ENCODE measurements around the gene NLRP3.
"Not testable (repeated sequence)": the region's sequence is repeated elsewhere in the genome, so short reads cannot be mapped to it uniquely, and the experiment has no call there.

NLRP3 gene

DNA sequence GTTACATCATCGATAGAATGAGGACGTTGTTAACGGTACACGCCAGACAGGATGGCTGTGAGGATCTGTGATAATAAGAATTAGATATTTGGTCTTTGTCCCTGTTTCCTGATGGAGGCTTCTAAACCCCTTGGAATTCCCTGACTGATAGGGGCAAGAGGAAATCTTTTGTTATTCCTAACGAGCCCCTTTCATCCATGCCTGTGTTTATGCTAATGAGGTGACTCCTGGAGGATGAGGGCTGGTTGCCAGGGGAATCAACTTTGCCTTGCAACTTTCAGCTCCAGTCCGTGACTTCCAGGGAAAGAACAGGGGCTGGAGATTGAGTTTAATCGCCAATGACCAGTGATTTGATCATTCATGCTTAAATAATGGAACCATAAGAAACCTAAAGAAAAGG, 39.3 kb upstream of the NLRP3 start:
- peaks cover 28% of the 10 kb centered on the region for H3K4me1 ChIP-seq (ENCODE audit: control insufficient read depth, insufficient read depth, low read length)
- H3K9me3 ChIP-seq (ENCODE audit: control insufficient read depth, insufficient read depth, low read length): no peaks in the 10 kb centered on the region
- no peaks in the 10 kb centered on the region for H3K27me3 ChIP-seq (ENCODE audit: control insufficient read depth, insufficient read depth, low read length)
- no peaks in the 10 kb centered on the region for H3K36me3 ChIP-seq (ENCODE audit: control insufficient read depth, insufficient read depth, low read length)
- peak overlapping the region; percentile 47 for H3K4me3 ChIP-seq (ENCODE audit: low read depth, low read length)
- no peak overlapping the region for H3K9ac ChIP-seq (ENCODE audit: low read depth, low read length)

- Histone ChIP-seq H3K4me1 (ENCODE audit: control insufficient read depth, insufficient read depth, low read length) (peaks cover 28% of the 10 kb centered on the region), H3K4me3 (ENCODE audit: low read depth, low read length) (peak overlapping the region; percentile 47)
- not testable (repeated sequence) for H3K9ac ChIP-seq (ENCODE audit: low read depth, low read length); H3K9me3 ChIP-seq (ENCODE audit: control insufficient read depth, insufficient read depth, low read length); H3K36me3 ChIP-seq (ENCODE audit: control insufficient read depth, insufficient read depth, low read length); H3K27me3 ChIP-seq (ENCODE audit: control insufficient read depth, insufficient read depth, low read length)
Observed at GRCh38 chr1:247377656-247378055, 38.3 kb upstream of the NLRP3 start.

DNA sequence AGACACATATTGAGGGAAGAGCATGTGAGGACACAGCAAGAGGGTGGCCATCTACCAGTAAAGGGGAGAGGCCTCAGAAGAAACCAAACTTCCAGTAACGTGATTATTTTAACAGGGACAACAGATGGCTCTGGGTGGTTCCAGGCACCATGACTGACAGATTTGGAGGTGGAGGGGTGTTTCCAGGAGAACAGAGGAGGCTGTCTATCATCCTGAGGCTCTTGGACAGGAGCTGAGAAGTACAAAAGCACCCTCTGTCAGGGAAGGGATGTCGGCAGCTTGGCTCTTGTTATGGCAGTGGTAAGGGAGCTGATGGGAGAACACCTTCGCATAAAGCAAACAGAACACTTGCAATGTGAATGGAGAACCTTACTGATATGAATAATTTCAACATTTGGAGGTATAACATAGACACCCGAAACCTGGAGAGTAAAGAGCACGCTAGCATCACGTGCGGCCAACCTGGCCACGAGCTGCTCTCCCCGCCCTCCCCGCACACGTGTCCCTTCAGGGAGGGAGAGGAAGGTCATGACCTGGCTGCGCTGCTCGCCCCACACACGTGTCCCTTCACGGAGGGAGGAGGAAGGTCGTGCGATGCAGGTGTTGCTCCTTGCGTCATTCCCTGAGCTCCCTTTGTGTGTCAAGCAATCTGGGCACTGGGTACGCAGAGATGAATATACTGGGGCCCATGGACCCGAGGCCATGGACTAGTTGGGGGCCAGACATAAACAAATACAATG, 37.5 kb upstream of the NLRP3 start:
- Histone ChIP-seq H3K4me3 (ENCODE audit: low read depth, low read length) (no peak overlapping the region), H3K36me3 (ENCODE audit: control insufficient read depth, insufficient read depth, low read length) (no peaks in the 10 kb centered on the region), H3K4me1 (ENCODE audit: control insufficient read depth, insufficient read depth, low read length) (peaks cover 28% of the 10 kb centered on the region)

GRCh38 chr1:247385283-247385682, 30.7 kb upstream of the NLRP3 start:
- H3K9me3 ChIP-seq (ENCODE audit: control insufficient read depth, insufficient read depth, low read length): no peaks in the 10 kb centered on the region
- no peaks in the 10 kb centered on the region for H3K4me1 ChIP-seq (ENCODE audit: control insufficient read depth, insufficient read depth, low read length)
- H3K4me3 ChIP-seq (ENCODE audit: low read depth, low read length): no peak overlapping the region
- peaks cover 3% of the 10 kb centered on the region for H3K27me3 ChIP-seq (ENCODE audit: control insufficient read depth, insufficient read depth, low read length)
- no peaks in the 10 kb centered on the region for H3K36me3 ChIP-seq (ENCODE audit: control insufficient read depth, insufficient read depth, low read length)
- no peak overlapping the region for H3K9ac ChIP-seq (ENCODE audit: low read depth, low read length)

More for the DNA sequence above, 37.5 kb upstream of the NLRP3 start:
- Histone ChIP-seq H3K9me3 (ENCODE audit: control insufficient read depth, insufficient read depth, low read length) (no peaks in the 10 kb centered on the region), H3K9ac (ENCODE audit: low read depth, low read length) (no peak overlapping the region), H3K27me3 (ENCODE audit: control insufficient read depth, insufficient read depth, low read length) (no peaks in the 10 kb centered on the region)

DNA sequence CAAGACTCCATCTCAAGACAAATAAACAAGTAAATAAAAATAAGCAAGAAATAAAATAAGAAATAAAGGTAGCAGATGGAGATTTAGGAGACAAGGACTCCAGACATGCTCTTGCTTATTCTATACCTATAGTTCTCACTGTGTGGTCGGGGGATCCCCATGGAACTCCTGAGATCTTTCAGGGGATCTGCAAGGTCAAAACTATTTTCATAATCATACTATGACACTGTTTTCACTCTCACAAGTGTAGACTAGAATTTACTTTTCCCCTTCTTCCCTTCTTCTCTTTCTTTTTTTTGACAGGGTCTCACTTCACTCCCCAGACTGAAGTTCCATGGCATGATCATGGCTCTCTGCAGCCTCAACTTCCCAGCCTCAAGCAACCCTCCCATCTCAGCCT, 29.8 kb upstream of the NLRP3 start:
- Histone ChIP-seq H3K27me3 (ENCODE audit: control insufficient read depth, insufficient read depth, low read length) (peaks cover 3% of the 10 kb centered on the region), H3K4me1 (ENCODE audit: control insufficient read depth, insufficient read depth, low read length) (no peaks in the 10 kb centered on the region), H3K4me3 (ENCODE audit: low read depth, low read length) (no peak overlapping the region), H3K9ac (ENCODE audit: low read depth, low read length) (no peak overlapping the region), H3K9me3 (ENCODE audit: control insufficient read depth, insufficient read depth, low read length) (no peaks in the 10 kb centered on the region), H3K36me3 (ENCODE audit: control insufficient read depth, insufficient read depth, low read length) (no peaks in the 10 kb centered on the region)

DNA sequence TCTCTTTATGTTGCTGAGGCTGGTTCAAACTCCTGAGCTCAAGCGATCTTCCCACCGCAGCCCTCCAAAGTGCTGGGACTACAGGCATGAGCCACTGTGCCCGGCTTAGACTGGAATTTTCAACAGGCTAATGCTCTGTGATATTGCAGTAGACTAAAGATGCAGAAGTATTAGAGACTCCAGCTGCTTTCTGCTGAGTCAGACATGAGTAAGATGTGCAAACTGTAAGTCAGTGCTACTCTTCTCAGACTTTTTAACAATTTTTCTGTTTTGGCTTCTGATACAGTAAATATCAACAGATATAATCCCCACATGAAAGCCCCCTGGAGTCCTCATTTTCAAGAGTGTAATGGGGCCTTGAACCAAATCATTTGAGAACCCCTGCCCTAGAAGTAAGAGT, 29.3 kb upstream of the NLRP3 start:
- no peaks in the 10 kb centered on the region for H3K36me3 ChIP-seq (ENCODE audit: control insufficient read depth, insufficient read depth, low read length)
- no peaks in the 10 kb centered on the region for H3K4me1 ChIP-seq (ENCODE audit: control insufficient read depth, insufficient read depth, low read length)
- H3K9me3 ChIP-seq (ENCODE audit: control insufficient read depth, insufficient read depth, low read length): no peaks in the 10 kb centered on the region
- peaks cover 3% of the 10 kb centered on the region for H3K27me3 ChIP-seq (ENCODE audit: control insufficient read depth, insufficient read depth, low read length)
- no peak overlapping the region for H3K4me3 ChIP-seq (ENCODE audit: low read depth, low read length)
- no peak overlapping the region for H3K9ac ChIP-seq (ENCODE audit: low read depth, low read length)

GRCh38 chr1:247387096-247387495, 28.9 kb upstream of the NLRP3 start:
- Histone ChIP-seq H3K9me3 (ENCODE audit: control insufficient read depth, insufficient read depth, low read length) (no peaks in the 10 kb centered on the region), H3K36me3 (ENCODE audit: control insufficient read depth, insufficient read depth, low read length) (no peaks in the 10 kb centered on the region), H3K4me3 (ENCODE audit: low read depth, low read length) (no peak overlapping the region), H3K27me3 (ENCODE audit: control insufficient read depth, insufficient read depth, low read length) (peaks cover 3% of the 10 kb centered on the region), H3K9ac (ENCODE audit: low read depth, low read length) (no peak overlapping the region), H3K4me1 (ENCODE audit: control insufficient read depth, insufficient read depth, low read length) (no peaks in the 10 kb centered on the region)

- H3K36me3 ChIP-seq (ENCODE audit: control insufficient read depth, insufficient read depth, low read length): no peaks in the 10 kb centered on the region
- H3K9ac ChIP-seq (ENCODE audit: low read depth, low read length): no peak overlapping the region
- H3K4me1 ChIP-seq (ENCODE audit: control insufficient read depth, insufficient read depth, low read length): no peaks in the 10 kb centered on the region
- H3K9me3 ChIP-seq (ENCODE audit: control insufficient read depth, insufficient read depth, low read length): no peaks in the 10 kb centered on the region
- no peak overlapping the region for H3K4me3 ChIP-seq (ENCODE audit: low read depth, low read length)
- peaks cover 3% of the 10 kb centered on the region for H3K27me3 ChIP-seq (ENCODE audit: control insufficient read depth, insufficient read depth, low read length)
Observed at GRCh38 chr1:247387565-247387964, 28.4 kb upstream of the NLRP3 start.

GRCh38 chr1:247390116-247390791, 25.7 kb upstream of the NLRP3 start:
- no peak overlapping the region for H3K4me3 ChIP-seq (ENCODE audit: low read depth, low read length)
- H3K27me3 ChIP-seq (ENCODE audit: control insufficient read depth, insufficient read depth, low read length): peaks cover 3% of the 10 kb centered on the region
- H3K4me1 ChIP-seq (ENCODE audit: control insufficient read depth, insufficient read depth, low read length): no peaks in the 10 kb centered on the region
- H3K9ac ChIP-seq (ENCODE audit: low read depth, low read length): no peak overlapping the region
- H3K9me3 ChIP-seq (ENCODE audit: control insufficient read depth, insufficient read depth, low read length): no peaks in the 10 kb centered on the region
- H3K36me3 ChIP-seq (ENCODE audit: control insufficient read depth, insufficient read depth, low read length): no peaks in the 10 kb centered on the region

- Histone ChIP-seq H3K9ac (ENCODE audit: low read depth, low read length) (no peak overlapping the region), H3K4me3 (ENCODE audit: low read depth, low read length) (no peak overlapping the region), H3K9me3 (ENCODE audit: control insufficient read depth, insufficient read depth, low read length) (no peaks in the 10 kb centered on the region), H3K36me3 (ENCODE audit: control insufficient read depth, insufficient read depth, low read length) (no peaks in the 10 kb centered on the region), H3K4me1 (ENCODE audit: control insufficient read depth, insufficient read depth, low read length) (no peaks in the 10 kb centered on the region), H3K27me3 (ENCODE audit: control insufficient read depth, insufficient read depth, low read length) (peaks cover 3% of the 10 kb centered on the region)
Observed at GRCh38 chr1:247390996-247391395, 25.0 kb upstream of the NLRP3 start.

DNA sequence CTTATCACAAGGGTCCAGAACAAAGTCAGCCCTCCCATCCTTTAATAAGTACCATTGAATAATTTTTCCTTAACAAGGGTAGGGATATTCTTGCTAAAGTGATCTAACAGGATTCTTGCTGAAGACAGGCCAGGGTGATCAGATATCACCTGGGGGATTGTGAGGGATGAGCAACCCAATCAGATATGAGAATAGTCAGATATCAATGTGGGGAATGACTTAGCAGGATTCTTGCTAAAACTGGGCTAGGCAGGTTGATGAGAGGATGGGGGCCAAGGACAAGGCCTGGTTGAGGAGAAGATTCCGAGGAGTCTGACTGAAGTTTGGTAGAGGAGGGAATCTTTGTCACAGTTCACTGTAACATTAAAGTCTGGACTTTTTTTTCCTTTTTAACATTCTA, 23.9 kb upstream of the NLRP3 start:
- Histone ChIP-seq H3K4me1 (ENCODE audit: control insufficient read depth, insufficient read depth, low read length) (no peaks in the 10 kb centered on the region), H3K27me3 (ENCODE audit: control insufficient read depth, insufficient read depth, low read length) (peaks cover 3% of the 10 kb centered on the region), H3K9me3 (ENCODE audit: control insufficient read depth, insufficient read depth, low read length) (no peaks in the 10 kb centered on the region), H3K4me3 (ENCODE audit: low read depth, low read length) (no peak overlapping the region), H3K9ac (ENCODE audit: low read depth, low read length) (no peak overlapping the region), H3K36me3 (ENCODE audit: control insufficient read depth, insufficient read depth, low read length) (no peaks in the 10 kb centered on the region)

GRCh38 chr1:247395075-247395474, 20.9 kb upstream of the NLRP3 start:
- H3K4me1 ChIP-seq (ENCODE audit: control insufficient read depth, insufficient read depth, low read length); H3K4me3 ChIP-seq (ENCODE audit: low read depth, low read length); H3K9me3 ChIP-seq (ENCODE audit: control insufficient read depth, insufficient read depth, low read length); H3K9ac ChIP-seq (ENCODE audit: low read depth, low read length); H3K27me3 ChIP-seq (ENCODE audit: control insufficient read depth, insufficient read depth, low read length); H3K36me3 ChIP-seq (ENCODE audit: control insufficient read depth, insufficient read depth, low read length): not testable (repeated sequence)
